ENCODE measurements around the gene BHLHE23.

BHLHE23 gene

GRCh38 chr20:63027922-63028389, 21.2 kb upstream of the BHLHE23 start:
- no peak for DNase-seq
- H4K20me1 ChIP-seq (ENCODE audit: insufficient read depth, low read length) = no peaks in the 10 kb centered on the region

DNA sequence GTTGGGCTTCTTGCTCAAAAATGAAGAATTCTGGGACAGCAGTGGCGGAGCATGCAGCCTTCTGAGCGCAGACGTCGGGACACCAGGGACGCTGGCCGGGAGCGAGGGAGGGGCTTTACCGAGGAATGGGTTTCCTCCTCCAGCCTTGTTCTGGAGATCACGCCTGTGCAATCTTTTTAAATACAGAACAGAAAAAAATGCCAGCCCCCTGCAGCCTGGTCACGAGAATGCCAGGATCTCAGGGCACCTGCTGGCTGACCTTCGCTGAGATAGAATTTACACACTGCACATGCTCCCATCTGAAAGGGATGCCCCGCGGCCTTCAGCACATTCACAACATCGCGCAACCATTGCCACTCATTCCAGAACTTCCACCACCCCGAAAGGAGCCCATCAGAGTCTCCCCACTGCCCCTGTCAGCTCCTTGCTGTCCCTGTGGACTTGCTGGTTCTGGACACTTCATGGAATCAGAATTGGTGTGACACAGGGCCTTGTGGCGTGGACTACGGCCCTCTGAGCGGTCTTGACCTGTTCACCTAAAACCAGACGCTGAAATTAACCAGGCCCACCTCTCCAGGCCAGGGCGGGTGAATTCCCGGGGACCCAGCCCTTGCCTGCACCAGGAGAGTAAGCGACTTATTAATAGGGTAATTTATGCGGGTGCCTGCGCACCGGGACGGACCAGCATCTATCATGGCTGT, 20.6 kb upstream of the BHLHE23 start:
- Histone ChIP-seq H3K9me2 (replicated peaks; ENCODE audit: insufficient read depth, low read length) (no peaks in the 10 kb centered on the region), H3K4me1 (ENCODE audit: low read length) (no peaks in the 10 kb centered on the region), H3K4me2 (ENCODE audit: low read depth, low read length) (no peak overlapping the region), H3K27ac (ENCODE audit: low read length) (no peak overlapping the region), H3K9ac (ENCODE audit: low read length) (no peak overlapping the region), H2AFZ (ENCODE audit: low read length) (no peak overlapping the region), H4K20me1 (ENCODE audit: insufficient read depth, low read length) (no peaks in the 10 kb centered on the region), H3K4me3 (ENCODE audit: low read length) (no peak overlapping the region), H3K79me2 (ENCODE audit: low read length) (no peaks in the 10 kb centered on the region), H3K36me3 (replicated peaks; ENCODE audit: insufficient read depth, low read length) (no peaks in the 10 kb centered on the region), H3F3A (ENCODE audit: insufficient read depth, low read length) (no peaks in the 10 kb centered on the region), H3K27me3 (replicated peaks; ENCODE audit: insufficient read depth, low read length) (peaks cover 90% of the 10 kb centered on the region), H3K9me3 (replicated peaks; ENCODE audit: insufficient read depth, low read length) (no peaks in the 10 kb centered on the region)
- DNase-seq = no peak
- TF ChIP-seq, protein P1, sequence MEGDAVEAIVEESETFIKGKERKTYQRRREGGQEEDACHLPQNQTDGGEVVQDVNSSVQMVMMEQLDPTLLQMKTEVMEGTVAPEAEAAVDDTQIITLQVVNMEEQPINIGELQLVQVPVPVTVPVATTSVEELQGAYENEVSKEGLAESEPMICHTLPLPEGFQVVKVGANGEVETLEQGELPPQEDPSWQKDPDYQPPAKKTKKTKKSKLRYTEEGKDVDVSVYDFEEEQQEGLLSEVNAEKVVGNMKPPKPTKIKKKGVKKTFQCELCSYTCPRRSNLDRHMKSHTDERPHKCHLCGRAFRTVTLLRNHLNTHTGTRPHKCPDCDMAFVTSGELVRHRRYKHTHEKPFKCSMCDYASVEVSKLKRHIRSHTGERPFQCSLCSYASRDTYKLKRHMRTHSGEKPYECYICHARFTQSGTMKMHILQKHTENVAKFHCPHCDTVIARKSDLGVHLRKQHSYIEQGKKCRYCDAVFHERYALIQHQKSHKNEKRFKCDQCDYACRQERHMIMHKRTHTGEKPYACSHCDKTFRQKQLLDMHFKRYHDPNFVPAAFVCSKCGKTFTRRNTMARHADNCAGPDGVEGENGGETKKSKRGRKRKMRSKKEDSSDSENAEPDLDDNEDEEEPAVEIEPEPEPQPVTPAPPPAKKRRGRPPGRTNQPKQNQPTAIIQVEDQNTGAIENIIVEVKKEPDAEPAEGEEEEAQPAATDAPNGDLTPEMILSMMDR (IDR thresholded peaks at IDR 0.05; ENCODE audit: low read length) = no peak
- TF ChIP-seq EZH2phosphoT487 (IDR thresholded peaks at IDR 0.05; ENCODE audit: low read length) (no peak), EZH2 (optimal IDR thresholded peaks at IDR 0.05; ENCODE audit: low read depth, low read length) (no peak)

More at GRCh38 chr20:63027922-63028389, 21.2 kb upstream of the BHLHE23 start:
- H3K9me3 ChIP-seq (replicated peaks; ENCODE audit: insufficient read depth, low read length) = no peaks in the 10 kb centered on the region
- H2AFZ ChIP-seq (ENCODE audit: low read length) = no peak overlapping the region
- no peaks in the 10 kb centered on the region for H3K9me2 ChIP-seq (replicated peaks; ENCODE audit: insufficient read depth, low read length)
- H3K79me2 ChIP-seq (ENCODE audit: low read length) = no peaks in the 10 kb centered on the region
- no peak overlapping the region for H3K9ac ChIP-seq (ENCODE audit: low read length)
- no peak overlapping the region for H3K4me2 ChIP-seq (ENCODE audit: low read depth, low read length)
- no peaks in the 10 kb centered on the region for H3K4me1 ChIP-seq (ENCODE audit: low read length)
- peaks cover 90% of the 10 kb centered on the region for H3K27me3 ChIP-seq (replicated peaks; ENCODE audit: insufficient read depth, low read length)
- no peak overlapping the region for H3K4me3 ChIP-seq (ENCODE audit: low read length)
- no peak overlapping the region for H3K27ac ChIP-seq (ENCODE audit: low read length)
- TF ChIP-seq EZH2 (optimal IDR thresholded peaks at IDR 0.05; ENCODE audit: low read depth, low read length) = no peak
- TF ChIP-seq, protein P1 (IDR thresholded peaks at IDR 0.05; ENCODE audit: low read length) = no peak
- TF ChIP-seq EZH2phosphoT487 (IDR thresholded peaks at IDR 0.05; ENCODE audit: low read length) = no peak
- no peaks in the 10 kb centered on the region for H3K36me3 ChIP-seq (replicated peaks; ENCODE audit: insufficient read depth, low read length)
- H3F3A ChIP-seq (ENCODE audit: insufficient read depth, low read length) = no peaks in the 10 kb centered on the region

GRCh38 chr20:63026582-63027165, 19.9 kb upstream of the BHLHE23 start:
- H3K27me3 ChIP-seq (replicated peaks; ENCODE audit: insufficient read depth, low read length) = peaks cover 90% of the 10 kb centered on the region

More at GRCh38 chr20:63026582-63027165, 19.9 kb upstream of the BHLHE23 start:
- no peaks in the 10 kb centered on the region for H3K4me1 ChIP-seq (ENCODE audit: low read length)
- no peaks in the 10 kb centered on the region for H3K9me2 ChIP-seq (replicated peaks; ENCODE audit: insufficient read depth, low read length)
- H4K20me1 ChIP-seq (ENCODE audit: insufficient read depth, low read length) = no peaks in the 10 kb centered on the region
- no peak for DNase-seq
- H3K27ac ChIP-seq (ENCODE audit: low read length) = no peak overlapping the region
- TF ChIP-seq, protein P1 (IDR thresholded peaks at IDR 0.05; ENCODE audit: low read length) = no peak
- TF ChIP-seq EZH2phosphoT487 (IDR thresholded peaks at IDR 0.05; ENCODE audit: low read length) = no peak
- no peak for TF ChIP-seq EZH2 (optimal IDR thresholded peaks at IDR 0.05; ENCODE audit: low read depth, low read length)
- no peaks in the 10 kb centered on the region for H3K9me3 ChIP-seq (replicated peaks; ENCODE audit: insufficient read depth, low read length)
- H3K9ac ChIP-seq (ENCODE audit: low read length) = no peak overlapping the region
- no peak overlapping the region for H3K4me2 ChIP-seq (ENCODE audit: low read depth, low read length)
- H3K36me3 ChIP-seq (replicated peaks; ENCODE audit: insufficient read depth, low read length) = no peaks in the 10 kb centered on the region
- H2AFZ ChIP-seq (ENCODE audit: low read length) = no peak overlapping the region
- no peak overlapping the region for H3K4me3 ChIP-seq (ENCODE audit: low read length)
- H3K79me2 ChIP-seq (ENCODE audit: low read length) = no peaks in the 10 kb centered on the region
- no peaks in the 10 kb centered on the region for H3F3A ChIP-seq (ENCODE audit: insufficient read depth, low read length)

Data from MM.1S (cell line).